Stomach (tissue), 9 donors: ENCODE data around the gene SLC7A14. TPM values are rescaled to one million over a fixed set of nuclear protein-coding genes. Genes with fewer than 3 reads are reported as not detected.

Source experiments
- DNase-seq, 2 donors: peaks; one replicate each; pipeline versions ENCODE4 v3.0.0 to v3.0.0-alpha.2; 2013 to 2019
- H3K27ac ChIP-seq, 5 donors: fragments of 200-600 bp in 4 of 5; sonication (generic) in 4 of 5; one replicate each; pipeline ENCODE4 v1.5.1; 2013 to 2019; ENCODE audit warnings: mild to moderate bottlenecking in 1 of 5, moderate library complexity in 1 of 5
- H3K27me3 ChIP-seq, 3 donors: fragments of 200-600 bp; sonication (generic); one replicate each; pipeline ENCODE4 v1.5.1; 2017 to 2019; ENCODE audit warnings: mixed run types in 1 of 3
- H3K36me3 ChIP-seq, 4 donors: fragments of 200-600 bp; sonication (generic); 1 replicate in 3 of 4; 2 replicates in 1 of 4; pipeline ENCODE4 v1.5.1; 2016 to 2019
- H3K4me1 ChIP-seq, 4 donors: fragments of 200-600 bp; sonication (generic); one replicate each; pipeline ENCODE4 v1.5.1; 2016 to 2019
- H3K4me3 ChIP-seq, 4 donors: fragments of 200-600 bp; sonication (generic) in 3 of 4; one replicate each; pipeline ENCODE4 v1.5.1; 2016 to 2019; ENCODE audit warnings: mild to moderate bottlenecking in 1 of 4
- H3K9me3 ChIP-seq, 4 donors: fragments of 200-600 bp; sonication (generic); one replicate each; pipeline ENCODE4 v1.5.1; 2016 to 2019
- CTCF ChIP-seq, 7 experiments: fragments of 450-650 bp in 4 of 7; fragments of 200-600 bp in 3 of 7; sonication (generic) in 3 of 7; IDR thresholded peaks; one replicate each; pipeline ENCODE4 v1.5.1; 2016 to 2019; ENCODE audit warnings: antibody characterized with exemption in 7 of 7, control low read depth in 2 of 7, mild to moderate bottlenecking in 1 of 7
- EP300 ChIP-seq: sonication (generic); formaldehyde crosslinking; IDR thresholded peaks from one replicate; pipeline ENCODE4 v1.6.1; 2017; ENCODE audit warnings: antibody characterized with exemption
- POLR2A ChIP-seq, 4 donors: fragments of 450-650 bp; IDR thresholded peaks; one replicate each; pipeline ENCODE4 v1.6.1; 2016; ENCODE audit warnings: antibody characterized with exemption in 4 of 4, control low read depth in 2 of 4, mild to moderate bottlenecking in 1 of 4, moderate library complexity in 1 of 4
- POLR2AphosphoS5 ChIP-seq, 3 donors: sonication (generic); formaldehyde crosslinking; IDR thresholded peaks; one replicate each; pipeline ENCODE4 v1.6.1; 2016; ENCODE audit warnings: antibody characterized with exemption in 3 of 3
- WGBS, 5 donors: extraction: QIAGEN DNeasy Blood & Tissue Kit in 3 of 5; methylation state at CpG; one replicate each; pipeline versions ENCODE4 v1.1.5 to v1.1.7; 2013 to 2018; 5-methylcytosine and 5-hydroxymethylcytosine counted together
- intact Hi-C: fragments of 100-400 bp; cut with DNase I; formaldehyde crosslinking; loops from one replicate; pipeline ENCODE4 v1.15.1; 2023; ENCODE audit warnings: low total_unique reads
- polyA plus RNA-seq, 3 donors: library from polyadenylated mRNA; stranded (reverse); fragments of 200-250 nt; gene quantifications; one replicate each; pipeline ENCODE4 v1.2.3, GENCODE V29; 2013
- total RNA-seq, 5 donors: library from RNA; depleted of rRNA; stranded (reverse); fragments of >200 nt; gene quantifications; one replicate each; pipeline versions ENCODE4 v1.1.0 to v1.2.3, GENCODE V29; 2014 to 2016
- donor health status: healthy with polysubstance abuse.
- donor health status: Bipolar disorder and iron deficiency.
- donor health status: healthy.

SLC7A14 gene
- total and polyA plus RNA-seq, 8 donors: 0.10 to 2.4 (median 0.43) TPM; not detected in 5

DNA sequence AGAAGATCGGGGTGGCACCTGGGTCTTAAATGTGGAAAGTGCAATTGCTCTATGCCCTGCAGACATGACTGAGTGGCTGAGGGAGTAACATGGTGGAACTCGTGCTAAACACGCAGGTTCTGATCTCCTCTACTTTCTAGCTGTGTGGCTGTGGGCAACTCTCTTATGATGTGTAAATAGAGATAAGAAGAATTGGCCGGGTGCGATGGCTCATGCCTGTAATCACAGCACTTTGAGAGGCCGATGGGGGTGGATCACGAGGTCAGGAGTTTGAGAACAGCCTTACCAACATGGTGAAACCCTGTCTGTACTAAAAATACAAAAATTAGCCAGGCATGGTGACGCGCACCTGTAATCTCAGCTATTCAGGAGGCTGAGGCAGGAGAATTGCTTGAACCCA, 99.5 kb downstream of the SLC7A14 start:
- no peaks in the 10 kb centered on the region for H3K36me3 ChIP-seq
- no peak for TF ChIP-seq POLR2AphosphoS5 (IDR thresholded peaks at IDR 0.05)
- no peak for TF ChIP-seq EP300
- no peak for TF ChIP-seq POLR2A (IDR thresholded peaks at IDR 0.05)
- no peak overlapping the region for H3K27ac ChIP-seq
- no peaks in the 10 kb centered on the region for H3K4me1 ChIP-seq
- 52 to 70% (median 62%) methylated on average over 7 to 9 of the region's 9 CpGs for WGBS, 5 donors
- no peaks in the 10 kb centered on the region for H3K9me3 ChIP-seq
- no peaks in the 10 kb centered on the region for H3K27me3 ChIP-seq
- DNase-seq: no peak
- H3K4me3 ChIP-seq: no peak overlapping the region
- intact Hi-C loops: no loop called here

- WGBS, 5 donors: 77 to 90% (median 84%) methylated on average over 4 of the region's 4 CpGs
- no peak for TF ChIP-seq POLR2A (IDR thresholded peaks at IDR 0.05)
- no peak for TF ChIP-seq EP300
- no peak for TF ChIP-seq POLR2AphosphoS5 (IDR thresholded peaks at IDR 0.05)
- TF ChIP-seq CTCF (IDR thresholded peaks at IDR 0.05): no peak
- Histone ChIP-seq H3K27ac (no peak overlapping the region), H3K36me3 (no peaks in the 10 kb centered on the region), H3K27me3 (no peaks in the 10 kb centered on the region), H3K4me1 (no peaks in the 10 kb centered on the region), H3K4me3 (no peak overlapping the region), H3K9me3 (no peaks in the 10 kb centered on the region)
- DNase-seq: no peak
- intact Hi-C loops: no loop called here
These were observed 100.2 kb downstream of the SLC7A14 start for GRCh38 chr3:170485696-170486095.

DNA sequence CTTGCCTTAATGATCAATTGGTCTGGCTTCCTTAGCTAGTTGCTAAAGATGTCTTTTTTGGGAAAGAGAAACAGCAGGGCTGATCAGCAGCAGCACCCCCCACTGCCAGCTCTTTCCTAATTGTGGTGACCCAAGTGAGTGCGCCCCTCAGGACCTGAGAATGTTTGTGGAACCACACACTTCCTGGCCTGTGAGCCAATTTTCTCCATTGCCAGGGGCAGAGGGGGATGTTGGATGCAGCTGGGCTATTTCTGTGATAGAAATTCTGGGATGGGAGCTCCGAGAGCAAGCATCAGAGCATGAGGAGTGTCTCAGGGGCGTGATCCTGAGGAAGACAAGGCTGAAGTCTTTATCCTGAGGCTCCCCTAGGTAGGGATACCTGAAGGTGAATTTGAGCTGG, 100.6 kb downstream of the SLC7A14 start:
- Histone ChIP-seq H3K9me3 (no peaks in the 10 kb centered on the region), H3K27ac (no peak overlapping the region), H3K36me3 (no peaks in the 10 kb centered on the region), H3K4me3 (no peak overlapping the region), H3K27me3 (no peaks in the 10 kb centered on the region), H3K4me1 (no peaks in the 10 kb centered on the region)
- intact Hi-C loops: no loop called here
- no peak for TF ChIP-seq EP300
- no peak for TF ChIP-seq POLR2A (IDR thresholded peaks at IDR 0.05)
- TF ChIP-seq POLR2AphosphoS5 (IDR thresholded peaks at IDR 0.05): no peak
- TF ChIP-seq CTCF (IDR thresholded peaks at IDR 0.05): no peak
- WGBS, 5 donors: 45 to 83% (median 67%) methylated on average over 3 of the region's 3 CpGs
- DNase-seq: no peak

DNA sequence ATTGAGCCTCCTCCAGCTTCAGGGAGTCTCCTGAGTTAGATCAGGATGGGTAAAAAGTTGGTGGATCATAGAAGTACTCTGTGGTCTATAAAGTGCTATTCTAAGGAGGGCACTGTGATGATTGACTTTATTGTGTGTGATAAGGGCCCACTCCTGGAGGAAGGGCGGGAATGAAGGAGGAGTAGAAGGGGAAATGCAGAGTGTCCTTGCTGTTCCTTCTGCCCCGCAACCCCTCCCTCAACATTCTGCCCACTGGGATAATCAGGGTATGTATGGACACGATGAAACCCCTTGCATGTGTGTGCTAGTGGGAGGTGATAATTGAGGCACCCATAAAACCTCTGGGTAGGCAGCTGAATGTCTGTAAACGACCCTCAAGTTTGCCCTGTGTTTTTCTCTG, 101.0 kb downstream of the SLC7A14 start:
- Histone ChIP-seq H3K36me3 (no peaks in the 10 kb centered on the region), H3K4me1 (no peaks in the 10 kb centered on the region), H3K4me3 (no peak overlapping the region), H3K9me3 (no peaks in the 10 kb centered on the region), H3K27me3 (no peaks in the 10 kb centered on the region), H3K27ac (no peak overlapping the region)
- WGBS, 5 donors: 77 to 89% (median 84%) methylated on average over 4 of the region's 4 CpGs
- no peak for TF ChIP-seq POLR2AphosphoS5 (IDR thresholded peaks at IDR 0.05)
- TF ChIP-seq POLR2A (IDR thresholded peaks at IDR 0.05): no peak
- TF ChIP-seq CTCF (IDR thresholded peaks at IDR 0.05): no peak
- TF ChIP-seq EP300: no peak
- intact Hi-C loops: no loop called here
- no peak for DNase-seq

GRCh38 chr3:170483485-170484262, 102.2 kb downstream of the SLC7A14 start:
- no peak for DNase-seq
- H3K9me3 ChIP-seq: no peaks in the 10 kb centered on the region
- WGBS, 5 donors: 60 to 71% (median 68%) methylated on average over 5 of the region's 5 CpGs
- H3K36me3 ChIP-seq: no peaks in the 10 kb centered on the region
- no peaks in the 10 kb centered on the region for H3K27me3 ChIP-seq
- TF ChIP-seq POLR2AphosphoS5 (IDR thresholded peaks at IDR 0.05) (no peak), CTCF (IDR thresholded peaks at IDR 0.05) (no peak), POLR2A (IDR thresholded peaks at IDR 0.05) (no peak), EP300 (no peak)
- H3K4me1 ChIP-seq: no peaks in the 10 kb centered on the region
- intact Hi-C loops: no loop called here
- H3K27ac ChIP-seq: no peak overlapping the region
- no peak overlapping the region for H3K4me3 ChIP-seq
